Astrocyte (in vitro differentiated cells and primary cell): ENCODE data around the gene PEMT.

Source experiments
- EZH2 ChIP-seq: IDR thresholded peaks from 2 replicates; pipeline ENCODE4 v1.6.1; 2012; ENCODE audit warnings: mild to moderate bottlenecking, low read length, inconsistent platforms; ENCODE audit not compliant: insufficient read depth
- TF ChIP-seq, protein P1 (sequence below): IDR thresholded peaks from 2 replicates; pipeline ENCODE4 v1.5.1; 2011; ENCODE audit warnings: low read depth, mild to moderate bottlenecking, inconsistent platforms, low read length, moderate library complexity; ENCODE audit not compliant: insufficient read depth

DNA sequence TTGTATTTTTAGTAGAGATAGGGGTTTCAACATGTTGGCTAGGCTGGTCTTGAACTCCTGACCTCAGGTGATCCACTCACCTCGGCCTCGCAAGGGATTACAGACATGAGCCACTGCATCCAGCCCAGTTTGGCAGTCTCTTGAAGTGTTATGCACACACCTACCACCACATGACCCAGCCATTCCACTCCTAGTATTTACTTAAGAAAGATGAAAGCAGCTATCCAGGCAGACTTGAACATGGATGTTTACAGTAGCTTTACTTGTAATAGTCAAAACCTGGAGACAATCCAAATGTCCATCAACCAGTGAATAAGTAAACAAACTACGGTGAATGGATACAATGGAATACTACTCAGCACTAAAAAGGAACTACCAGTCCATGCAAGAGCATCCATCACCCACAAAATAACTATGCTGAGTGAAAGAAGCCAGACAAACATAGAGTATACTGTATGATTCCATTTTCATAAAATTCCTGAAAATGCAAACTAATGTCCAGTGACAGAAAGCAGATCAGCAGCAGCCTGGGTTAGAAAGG, 57.5 kb downstream of the PEMT start:
- TF ChIP-seq, protein P1, sequence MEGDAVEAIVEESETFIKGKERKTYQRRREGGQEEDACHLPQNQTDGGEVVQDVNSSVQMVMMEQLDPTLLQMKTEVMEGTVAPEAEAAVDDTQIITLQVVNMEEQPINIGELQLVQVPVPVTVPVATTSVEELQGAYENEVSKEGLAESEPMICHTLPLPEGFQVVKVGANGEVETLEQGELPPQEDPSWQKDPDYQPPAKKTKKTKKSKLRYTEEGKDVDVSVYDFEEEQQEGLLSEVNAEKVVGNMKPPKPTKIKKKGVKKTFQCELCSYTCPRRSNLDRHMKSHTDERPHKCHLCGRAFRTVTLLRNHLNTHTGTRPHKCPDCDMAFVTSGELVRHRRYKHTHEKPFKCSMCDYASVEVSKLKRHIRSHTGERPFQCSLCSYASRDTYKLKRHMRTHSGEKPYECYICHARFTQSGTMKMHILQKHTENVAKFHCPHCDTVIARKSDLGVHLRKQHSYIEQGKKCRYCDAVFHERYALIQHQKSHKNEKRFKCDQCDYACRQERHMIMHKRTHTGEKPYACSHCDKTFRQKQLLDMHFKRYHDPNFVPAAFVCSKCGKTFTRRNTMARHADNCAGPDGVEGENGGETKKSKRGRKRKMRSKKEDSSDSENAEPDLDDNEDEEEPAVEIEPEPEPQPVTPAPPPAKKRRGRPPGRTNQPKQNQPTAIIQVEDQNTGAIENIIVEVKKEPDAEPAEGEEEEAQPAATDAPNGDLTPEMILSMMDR: no peak
- no peak for TF ChIP-seq EZH2
